ENCODE data around the gene ACBD7.

The ACBD7 gene

DNA sequence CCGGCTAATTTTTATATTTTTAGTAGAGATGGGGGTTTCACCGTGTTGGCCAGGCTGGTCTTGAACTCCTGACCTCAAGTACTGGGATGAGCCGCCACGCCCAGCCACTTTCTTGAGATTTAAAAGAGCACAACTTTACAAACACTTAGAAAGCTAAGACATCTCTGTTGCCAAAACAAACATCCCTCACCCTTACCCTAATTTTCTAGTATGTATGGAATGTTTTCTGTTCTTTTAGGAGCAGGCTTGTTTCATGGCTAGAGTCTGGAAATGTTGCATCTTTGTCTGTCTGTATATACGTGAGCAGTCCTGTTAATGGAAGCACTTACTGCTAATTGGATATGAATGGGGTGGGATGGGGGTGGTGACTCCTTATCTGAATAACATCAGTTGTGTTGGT, 42.0 kb downstream of the ACBD7 start:
- no peak overlapping the region for H3K4me3 ChIP-seq (ENCODE audit: low read depth, low read length)
- TF ChIP-seq, protein P1, sequence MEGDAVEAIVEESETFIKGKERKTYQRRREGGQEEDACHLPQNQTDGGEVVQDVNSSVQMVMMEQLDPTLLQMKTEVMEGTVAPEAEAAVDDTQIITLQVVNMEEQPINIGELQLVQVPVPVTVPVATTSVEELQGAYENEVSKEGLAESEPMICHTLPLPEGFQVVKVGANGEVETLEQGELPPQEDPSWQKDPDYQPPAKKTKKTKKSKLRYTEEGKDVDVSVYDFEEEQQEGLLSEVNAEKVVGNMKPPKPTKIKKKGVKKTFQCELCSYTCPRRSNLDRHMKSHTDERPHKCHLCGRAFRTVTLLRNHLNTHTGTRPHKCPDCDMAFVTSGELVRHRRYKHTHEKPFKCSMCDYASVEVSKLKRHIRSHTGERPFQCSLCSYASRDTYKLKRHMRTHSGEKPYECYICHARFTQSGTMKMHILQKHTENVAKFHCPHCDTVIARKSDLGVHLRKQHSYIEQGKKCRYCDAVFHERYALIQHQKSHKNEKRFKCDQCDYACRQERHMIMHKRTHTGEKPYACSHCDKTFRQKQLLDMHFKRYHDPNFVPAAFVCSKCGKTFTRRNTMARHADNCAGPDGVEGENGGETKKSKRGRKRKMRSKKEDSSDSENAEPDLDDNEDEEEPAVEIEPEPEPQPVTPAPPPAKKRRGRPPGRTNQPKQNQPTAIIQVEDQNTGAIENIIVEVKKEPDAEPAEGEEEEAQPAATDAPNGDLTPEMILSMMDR (IDR thresholded peaks at IDR 0.05; ENCODE audit: low read depth, low read length), result no peak

DNA sequence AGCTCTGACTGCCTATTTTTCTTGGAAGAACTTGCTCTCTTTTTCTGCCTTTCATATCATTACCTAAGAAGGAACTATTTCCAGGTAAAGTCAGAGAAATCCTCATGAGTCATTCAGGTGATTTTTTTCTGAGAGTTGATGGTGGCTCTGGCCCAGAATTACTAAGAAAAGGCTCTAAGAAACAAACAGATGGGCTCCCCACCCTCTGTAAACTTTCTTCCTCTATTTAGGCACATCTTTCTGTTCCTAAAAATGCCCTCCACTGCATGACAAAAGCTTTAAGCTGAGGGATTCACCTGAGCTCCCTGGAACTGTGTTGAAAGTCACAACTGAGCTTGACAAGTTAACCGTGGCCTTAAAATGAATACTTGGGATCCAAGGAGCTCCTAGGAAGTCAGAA, 43.2 kb downstream of the ACBD7 start:
- H3K4me3 ChIP-seq (ENCODE audit: low read depth, low read length), result no peak overlapping the region
- TF ChIP-seq, protein P1 (IDR thresholded peaks at IDR 0.05; ENCODE audit: low read depth, low read length), result no peak

DNA sequence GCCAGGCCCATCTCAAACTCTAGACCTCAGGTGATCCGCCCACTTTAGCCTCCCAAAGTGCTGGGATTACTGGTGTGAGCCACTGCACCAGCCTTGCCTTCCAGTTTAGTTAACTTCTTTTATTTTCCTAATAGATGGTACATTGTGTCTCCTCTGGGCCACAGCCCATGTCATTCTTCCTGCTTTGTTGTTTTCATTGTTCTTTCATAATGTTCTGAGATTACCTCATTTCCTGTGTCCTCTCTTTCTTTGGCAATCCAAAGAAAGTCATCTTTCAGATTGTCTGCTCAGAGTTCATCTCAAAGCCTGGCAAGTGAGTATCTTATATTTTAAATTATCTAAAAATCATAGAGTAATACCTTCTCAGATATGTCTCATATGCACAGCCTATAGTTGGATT, 44.9 kb downstream of the ACBD7 start, which contains the start of gene OLAH:
Gene OLAH (plus strand): TSS at position 270 of the 400 bp plus-strand sequence. CDS start 3,346 bp downstream, outside the sequence.
- TF ChIP-seq, protein P1 (IDR thresholded peaks at IDR 0.05; ENCODE audit: low read depth, low read length), result no peak
- H3K4me3 ChIP-seq (ENCODE audit: low read depth, low read length), result no peak within 1 kb of the TSS

DNA sequence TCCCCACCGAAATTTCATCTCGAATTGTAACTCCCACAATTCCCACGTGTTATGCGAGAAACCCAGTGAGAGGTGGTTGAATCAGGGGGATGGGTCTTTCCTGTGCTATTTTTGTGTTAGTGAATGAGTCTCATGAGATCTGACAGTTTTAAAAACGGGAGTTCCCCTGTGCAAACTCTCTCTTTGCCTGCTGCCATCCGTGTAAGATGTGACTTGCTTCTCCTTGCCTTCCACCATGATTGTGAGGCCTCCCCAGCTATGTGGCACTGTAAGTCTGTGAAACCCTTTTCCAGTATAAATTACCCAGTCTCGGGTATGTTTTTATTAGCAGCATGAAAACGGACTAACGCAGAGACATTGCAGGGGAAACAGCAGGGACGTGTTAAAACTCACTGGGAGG, 50.2 kb downstream of the ACBD7 start:
- H3K4me3 ChIP-seq (ENCODE audit: low read depth, low read length), result no peak overlapping the region
- TF ChIP-seq, protein P1 (IDR thresholded peaks at IDR 0.05; ENCODE audit: low read depth, low read length), result no peak

DNA sequence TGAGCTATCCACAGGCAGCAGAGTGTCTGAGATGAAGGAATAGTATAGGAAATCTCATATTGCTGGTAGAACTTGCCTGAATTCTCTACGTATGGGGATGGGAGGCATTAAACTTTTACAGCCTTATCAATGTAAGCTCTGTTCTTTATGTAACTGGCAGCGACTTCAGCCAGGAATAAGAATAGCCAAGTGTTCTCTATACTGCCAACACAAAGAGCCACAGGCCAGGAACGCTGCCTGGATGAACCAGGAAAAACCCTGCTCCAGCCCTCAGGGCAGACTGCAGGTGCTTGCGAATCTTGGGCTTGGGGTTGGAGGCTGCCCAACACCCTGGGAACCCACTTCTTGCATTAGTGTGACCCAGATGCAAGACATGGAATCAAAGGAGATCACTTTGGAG, 50.9 kb downstream of the ACBD7 start:
- no peak overlapping the region for H3K4me3 ChIP-seq (ENCODE audit: low read depth, low read length)
- TF ChIP-seq, protein P1 (IDR thresholded peaks at IDR 0.05; ENCODE audit: low read depth, low read length), result no peak

DNA sequence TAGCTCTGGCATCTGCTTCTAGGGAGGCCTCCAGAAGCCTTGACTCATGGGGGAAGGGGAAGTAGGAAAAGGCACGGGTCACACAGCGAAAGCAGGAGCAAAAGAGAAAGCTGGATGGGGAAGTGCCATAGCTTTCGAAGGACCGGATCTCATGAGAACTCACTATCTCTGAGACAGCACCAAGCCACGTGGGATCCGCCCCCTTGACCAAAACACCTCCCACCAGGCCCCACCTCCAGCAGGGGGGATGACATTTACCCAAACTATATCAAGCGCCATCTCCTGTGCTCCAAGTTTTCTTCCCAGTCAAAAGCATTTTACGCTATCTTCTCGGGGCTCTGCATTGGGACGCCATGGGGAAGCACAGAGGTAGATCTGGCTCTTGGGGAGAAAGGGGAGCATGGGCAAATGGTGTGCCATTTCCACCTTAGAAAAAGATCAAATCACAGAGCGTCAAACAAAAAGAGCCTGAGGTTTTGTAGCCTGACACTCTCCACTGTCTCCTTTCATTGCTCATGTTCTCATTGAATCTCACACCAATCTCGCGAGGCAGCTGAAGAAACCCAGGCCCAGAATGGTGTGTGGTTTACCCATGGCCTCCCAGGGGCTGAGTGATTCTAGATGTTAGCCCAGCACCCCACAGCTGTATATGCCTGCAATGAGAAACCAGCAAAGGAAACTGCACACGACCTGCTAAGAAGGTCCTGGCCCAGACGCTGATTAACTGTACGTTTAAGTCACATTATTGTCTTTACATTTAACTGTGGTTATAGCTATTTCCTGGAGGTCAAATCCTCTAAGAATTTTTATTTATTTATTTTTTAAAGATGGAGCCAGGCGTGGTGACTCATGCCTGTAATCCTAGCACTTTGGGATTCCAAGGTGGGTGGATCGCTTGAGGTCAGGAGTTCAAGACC, 52.9 kb downstream of the ACBD7 start:
- H3K4me3 ChIP-seq (ENCODE audit: low read depth, low read length), result no peak overlapping the region
- TF ChIP-seq, protein P1 (IDR thresholded peaks at IDR 0.05; ENCODE audit: low read depth, low read length), result no peak

DNA sequence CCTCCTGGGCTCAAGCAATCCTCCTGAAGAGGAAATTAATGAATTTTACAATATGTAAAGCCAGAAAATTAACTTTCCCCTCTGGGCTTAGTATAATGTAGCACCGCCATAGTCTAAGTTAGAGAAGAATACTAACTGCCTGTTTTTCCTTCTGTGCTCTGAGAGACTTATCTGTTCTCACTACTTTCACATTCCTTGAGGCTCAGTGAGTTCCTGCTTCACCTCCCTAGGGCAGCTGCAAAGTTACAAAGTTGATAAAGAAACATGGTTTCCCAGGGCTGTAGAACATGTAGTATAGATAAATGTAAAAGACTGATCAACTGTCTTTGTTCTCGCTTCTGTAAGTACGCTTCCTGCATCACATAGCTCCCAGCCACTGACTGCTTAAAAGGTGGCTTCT, 60.8 kb downstream of the ACBD7 start:
- H3K4me3 ChIP-seq (ENCODE audit: low read depth, low read length), result no peak overlapping the region
- TF ChIP-seq, protein P1 (IDR thresholded peaks at IDR 0.05; ENCODE audit: low read depth, low read length), result no peak

Measured in WI38 (cell line).